NCI-H2107 treated with DMSO at 0.1 percent for 48 hours (cell line): ENCODE data around the gene VPS36.
"Not testable (repeated sequence)": the region's sequence is repeated elsewhere in the genome, so short reads cannot be mapped to it uniquely, and the experiment has no call there.

Source experiments
- DNase-seq: peaks from one replicate; lab custom pipeline; 2025; ENCODE audit not compliant: unreplicated experiment; lab: John Stamatoyannopoulos, UW

The VPS36 gene

GRCh38 chr13:52450012-52450792 lies at the start of gene VPS36:
VPS36 (minus strand) TSS chr13:52450634; CDS start chr13:52450594, 40 bp downstream.
- DNase-seq = peak; percentile 31

GRCh38 chr13:52497979-52498378 lies 47.5 kb upstream of the VPS36 start:
- DNase-seq = not testable (repeated sequence)

- not testable (repeated sequence) for DNase-seq
Observed at GRCh38 chr13:52494241-52494640, 43.8 kb upstream of the VPS36 start.

GRCh38 chr13:52491015-52491414 lies 40.6 kb upstream of the VPS36 start:
- DNase-seq = not testable (repeated sequence)

GRCh38 chr13:52488763-52489162 lies 38.3 kb upstream of the VPS36 start:
- not testable (repeated sequence) for DNase-seq

GRCh38 chr13:52487078-52487477 lies 36.6 kb upstream of the VPS36 start:
- DNase-seq = not testable (repeated sequence)

GRCh38 chr13:52480677-52481428 lies 30.4 kb upstream of the VPS36 start:
- DNase-seq = not testable (repeated sequence)

GRCh38 chr13:52468487-52468886 lies 18.1 kb upstream of the VPS36 start:
- DNase-seq = not testable (repeated sequence)

- no peak for DNase-seq
Observed at GRCh38 chr13:52463526-52463925, 13.1 kb upstream of the VPS36 start.

GRCh38 chr13:52461265-52461664 lies 10.8 kb upstream of the VPS36 start:
- no peak for DNase-seq

- DNase-seq = no peak
Observed at GRCh38 chr13:52459668-52460067, 9.2 kb upstream of the VPS36 start.

GRCh38 chr13:52455677-52456041 lies 5.2 kb upstream of the VPS36 start:
- peak; percentile 25 for DNase-seq

- peak; percentile 92 for DNase-seq
Observed at GRCh38 chr13:52454820-52455676, 4.6 kb upstream of the VPS36 start, which contains the start of gene CKAP2. CKAP2 (plus strand) TSS chr13:52455478; CDS start chr13:52455557, 79 bp downstream.

GRCh38 chr13:52454459-52454819 lies 4.0 kb upstream of the VPS36 start:
- peak; percentile 70 for DNase-seq

- no peak for DNase-seq
Observed at GRCh38 chr13:52452470-52452869, 2.0 kb upstream of the VPS36 start.

- DNase-seq = no peak
Observed at GRCh38 chr13:52451135-52451804, 836 bp upstream of the VPS36 start.

GRCh38 chr13:52450793-52451116 lies 321 bp upstream of the VPS36 start:
- DNase-seq = peak; percentile 84

- peak; percentile 31 for DNase-seq
Observed at GRCh38 chr13:52449331-52450011, 963 bp downstream of the VPS36 start.

- DNase-seq = no peak
Observed at GRCh38 chr13:52447815-52448552, 2.5 kb downstream of the VPS36 start.

GRCh38 chr13:52447354-52447753 lies 3.1 kb downstream of the VPS36 start:
- no peak for DNase-seq
